Islet precursor cell (in vitro differentiated cells): Measurements from ENCODE around the gene IMMP2L.

Source experiments
- DNase-seq: peaks from one replicate; pipeline ENCODE4 v3.0.0-alpha.2; 2018

The IMMP2L gene

DNA sequence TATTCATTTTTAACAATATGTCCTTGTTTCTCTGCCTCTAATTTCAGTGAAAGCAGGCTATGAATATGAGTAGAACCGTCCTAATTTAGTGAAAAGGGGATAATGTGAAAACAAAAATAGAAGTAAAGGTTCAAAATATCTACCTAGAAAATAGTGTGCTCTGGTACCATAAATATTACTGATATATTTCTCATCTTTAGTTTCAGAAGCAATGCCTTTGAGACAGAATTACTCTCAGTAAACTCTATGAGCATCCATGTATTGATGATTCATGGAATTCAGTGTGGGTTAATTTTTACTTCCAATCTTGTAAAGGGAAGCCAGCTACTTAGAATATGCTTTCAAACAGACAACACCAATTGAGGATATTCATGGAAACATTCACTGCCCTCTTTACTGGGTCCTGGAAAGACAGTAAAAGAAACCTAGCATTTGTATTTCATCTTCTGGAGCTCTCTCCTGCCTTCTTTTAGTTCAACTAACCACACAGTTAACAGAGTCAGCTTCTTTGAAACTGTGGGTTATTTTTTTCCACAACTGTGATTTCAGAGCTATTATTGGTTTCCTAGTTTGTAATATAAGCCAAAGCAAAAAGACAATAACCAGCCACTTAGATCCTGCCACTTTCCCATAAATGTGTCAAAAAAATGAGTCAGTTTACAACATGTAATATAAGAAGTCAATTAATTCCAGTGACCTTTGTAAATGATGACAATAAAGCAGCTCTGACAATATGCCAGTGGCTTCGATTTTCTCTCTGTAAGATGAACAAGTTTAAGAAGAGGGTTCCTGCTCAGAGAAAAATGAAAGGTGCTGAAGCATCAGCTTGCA is 469.7 kb downstream of the IMMP2L start:
- no peak for DNase-seq

DNA sequence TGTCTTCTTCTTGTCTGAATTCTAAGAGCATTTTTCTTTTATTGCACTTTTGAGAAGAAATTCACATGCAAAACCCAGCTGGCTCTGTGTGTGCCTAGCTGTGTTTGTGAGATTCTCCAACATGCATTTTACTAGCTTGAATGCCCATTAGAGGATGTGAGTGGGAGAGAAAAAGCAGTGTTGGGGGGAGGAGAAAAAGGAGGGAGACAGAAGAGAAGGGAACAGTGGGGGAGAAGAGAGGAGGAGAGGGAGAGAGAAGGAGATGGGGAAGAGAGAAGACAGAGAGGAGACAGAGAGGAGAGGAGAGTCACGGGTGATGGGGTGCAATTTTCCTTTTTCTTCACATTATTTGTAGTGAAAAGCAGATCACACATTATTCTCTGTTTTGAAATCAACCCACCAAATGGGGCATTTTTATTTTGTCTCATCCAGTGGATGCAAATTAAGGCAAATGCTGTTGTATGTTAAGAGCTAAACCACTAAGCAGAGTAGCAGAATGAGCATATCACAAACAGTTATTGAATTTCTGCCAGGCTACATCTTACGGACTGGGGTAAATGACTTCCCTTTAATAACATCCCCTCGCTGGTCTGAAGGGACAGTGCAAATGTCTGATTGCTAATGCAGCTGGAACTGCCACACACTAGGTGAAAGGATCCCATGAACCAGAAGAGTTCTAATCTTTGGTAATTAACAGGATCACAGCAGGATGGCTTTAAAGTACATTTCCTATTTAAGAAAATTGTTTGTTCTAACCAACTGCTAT is 470.5 kb downstream of the IMMP2L start:
- no peak for DNase-seq

DNA sequence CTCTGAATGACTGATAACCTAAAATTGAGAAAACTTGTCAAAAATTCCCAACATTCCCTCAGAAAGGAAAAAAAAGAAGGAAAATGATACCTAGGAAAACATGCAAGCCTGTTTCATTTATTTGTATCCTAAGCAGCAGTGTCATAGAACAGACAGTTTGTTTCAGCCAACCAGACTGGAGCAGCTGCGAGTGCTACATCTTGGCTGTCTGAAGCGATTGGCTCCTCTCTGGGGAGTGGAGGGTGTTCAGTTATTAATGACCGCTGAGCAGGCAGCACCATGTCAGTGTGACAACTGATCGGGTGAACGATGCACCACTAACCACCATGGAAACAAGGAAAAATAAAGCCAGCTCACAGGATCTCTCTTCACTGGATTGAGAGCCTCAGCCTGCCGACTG is 471.4 kb downstream of the IMMP2L start, which contains the start of gene LRRN3:
LRRN3 (plus strand) TSS at position 282 of the 400 bp plus-strand sequence. CDS start 31,646 bp downstream, outside the sequence.
- peak; percentile 52 for DNase-seq

DNA sequence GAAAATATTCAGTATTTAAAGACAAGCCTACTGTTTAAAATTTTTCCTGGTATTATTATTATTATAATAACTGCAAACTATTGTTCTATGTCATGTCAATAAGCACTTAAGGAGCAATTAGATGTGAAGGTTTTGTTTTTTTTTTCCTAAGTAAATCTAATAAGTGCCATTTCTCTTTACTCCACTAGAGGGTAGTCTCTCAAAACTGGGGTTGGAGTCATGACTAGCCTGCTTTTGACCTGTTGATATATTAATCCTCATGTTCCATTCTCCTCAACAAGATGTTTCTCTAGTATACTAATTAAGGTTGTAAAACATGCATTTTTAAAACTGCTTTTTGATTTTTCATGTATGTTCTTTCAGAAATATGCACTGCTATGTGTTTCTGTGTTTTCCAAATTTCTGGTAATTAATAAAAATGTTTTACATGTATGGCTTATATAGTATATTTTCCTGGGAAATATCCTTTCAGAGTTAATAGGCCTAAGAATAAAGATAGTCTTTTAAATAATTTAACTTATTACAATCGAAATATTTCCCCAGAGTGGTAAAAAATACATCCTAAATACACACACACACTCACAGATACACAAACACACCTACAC is 472.4 kb downstream of the IMMP2L start:
- no peak for DNase-seq

DNA sequence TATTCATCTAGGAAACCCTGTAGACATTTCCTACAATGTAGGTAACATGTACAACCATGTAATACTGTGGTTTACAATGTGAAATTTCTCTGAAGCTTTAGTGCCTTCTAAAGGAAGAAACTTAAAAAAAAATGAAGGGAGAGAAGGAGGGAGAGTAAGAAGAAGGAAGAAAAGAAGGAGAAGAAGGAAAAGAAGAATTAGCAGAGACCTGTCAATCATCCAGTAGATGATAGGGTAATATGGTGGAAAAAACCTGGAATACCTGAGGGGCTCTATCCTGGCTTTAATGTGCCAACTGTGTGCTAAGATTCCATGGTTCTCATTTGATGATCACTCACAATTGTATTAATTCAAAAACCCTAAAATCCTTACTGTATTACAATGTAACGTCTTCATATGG is 474.0 kb downstream of the IMMP2L start:
- DNase-seq = no peak

DNA sequence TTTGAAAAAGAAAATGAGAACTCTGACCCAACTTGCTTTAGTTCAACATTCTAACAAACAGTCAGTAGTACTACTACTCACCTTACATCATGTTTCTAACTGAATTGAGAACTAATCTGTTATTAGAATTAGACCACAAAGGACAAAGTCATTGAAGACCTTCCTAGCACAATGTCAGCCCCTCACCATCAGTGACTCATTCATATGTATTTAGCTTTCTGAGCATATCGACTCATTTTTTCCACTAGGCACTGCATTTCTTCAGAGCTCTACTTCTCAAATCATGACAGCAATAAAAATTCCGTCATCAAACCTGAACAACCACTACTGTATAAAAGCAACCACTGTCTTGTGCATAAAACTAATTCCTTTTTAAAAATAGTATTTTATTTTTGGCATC is 475.8 kb downstream of the IMMP2L start:
- DNase-seq = no peak

DNA sequence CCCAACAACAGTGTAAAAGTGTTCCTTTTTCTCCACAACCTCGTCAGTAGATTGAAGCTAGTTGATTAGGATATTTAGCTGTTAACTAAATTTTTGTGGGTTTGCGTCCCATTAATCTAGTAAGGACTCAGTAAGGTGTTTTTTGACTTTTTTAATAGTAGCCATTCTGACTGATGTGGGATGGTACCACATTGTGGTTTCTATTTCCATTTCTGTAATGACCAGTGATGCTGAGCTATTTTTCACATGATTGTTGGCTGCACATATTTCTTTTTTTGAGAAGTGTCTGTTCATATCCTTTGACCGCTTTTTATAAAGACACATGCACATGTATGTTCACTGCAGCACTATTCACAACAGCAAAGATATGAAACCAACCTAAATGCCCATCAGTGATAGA is 476.9 kb downstream of the IMMP2L start:
- DNase-seq = no peak

DNA sequence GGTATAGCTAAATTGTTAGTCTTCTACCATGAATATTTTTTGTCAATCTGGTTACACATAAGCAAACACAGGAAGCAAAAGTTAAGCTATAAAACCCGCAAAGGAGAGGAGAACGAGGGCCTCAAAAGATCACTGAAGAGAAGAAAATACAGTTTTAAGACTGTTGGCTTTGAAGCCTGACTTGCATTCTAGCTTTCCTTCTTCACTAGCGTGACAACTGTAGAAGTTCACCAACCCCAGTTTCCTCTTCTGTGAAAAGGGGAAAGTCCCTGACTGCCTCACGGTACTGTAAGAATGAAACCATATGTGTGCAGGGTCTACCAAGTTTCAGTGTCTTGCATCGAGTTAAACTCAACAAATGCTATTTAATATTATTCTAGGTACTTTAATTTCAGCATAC is 478.9 kb downstream of the IMMP2L start:
- DNase-seq = no peak

DNA sequence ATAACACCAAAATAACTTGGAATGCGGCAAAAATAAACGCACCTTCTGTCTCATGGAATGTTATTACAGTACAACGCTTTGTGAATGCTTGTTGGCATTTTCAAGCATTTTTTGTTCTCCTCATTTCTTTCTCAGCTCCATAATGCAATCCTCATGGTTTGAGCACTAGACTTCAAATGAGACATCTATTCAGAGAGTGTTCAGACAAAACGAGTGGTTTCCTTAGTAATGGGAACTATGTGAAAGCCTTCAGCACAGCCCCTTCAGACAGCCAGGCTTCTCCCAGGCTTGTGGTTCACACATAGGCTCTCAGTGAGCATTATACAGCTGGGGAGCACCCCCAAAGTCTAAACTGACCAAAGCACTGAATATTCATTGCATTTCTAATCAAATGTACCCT is 479.9 kb downstream of the IMMP2L start:
- DNase-seq = no peak

DNA sequence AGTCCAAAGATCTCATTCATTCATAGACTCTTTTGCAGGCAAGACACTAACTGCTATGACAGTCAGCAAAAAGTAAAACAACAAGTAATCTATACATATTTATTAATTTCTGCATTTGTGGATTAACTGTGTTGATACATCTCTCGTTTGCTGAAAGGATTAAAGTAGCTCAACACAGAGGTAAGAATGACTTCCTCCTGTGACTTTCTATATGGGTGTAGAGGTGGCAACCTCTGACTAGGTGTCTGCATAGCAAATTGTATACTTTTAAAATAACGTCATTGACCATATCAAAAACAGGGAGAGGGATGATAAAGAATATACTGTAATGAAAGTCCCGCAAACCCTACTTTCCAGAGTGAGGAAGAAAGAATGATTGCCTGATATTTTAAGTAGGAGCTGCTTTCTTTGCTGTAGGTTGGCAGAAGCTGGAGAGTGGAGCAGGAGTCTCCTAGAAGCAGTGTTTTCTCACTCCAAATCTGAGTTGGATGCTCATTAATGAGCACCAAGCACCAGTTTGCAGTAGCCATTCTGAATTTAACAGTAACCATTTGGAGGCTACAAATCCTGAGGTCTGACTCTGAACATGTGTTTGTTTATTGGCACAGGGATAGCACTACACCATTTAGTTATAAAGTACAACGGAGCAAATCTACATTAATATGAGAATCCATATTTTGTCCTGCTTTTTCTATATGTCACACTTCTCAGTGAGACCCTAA is 480.6 kb downstream of the IMMP2L start:
- DNase-seq = no peak

DNA sequence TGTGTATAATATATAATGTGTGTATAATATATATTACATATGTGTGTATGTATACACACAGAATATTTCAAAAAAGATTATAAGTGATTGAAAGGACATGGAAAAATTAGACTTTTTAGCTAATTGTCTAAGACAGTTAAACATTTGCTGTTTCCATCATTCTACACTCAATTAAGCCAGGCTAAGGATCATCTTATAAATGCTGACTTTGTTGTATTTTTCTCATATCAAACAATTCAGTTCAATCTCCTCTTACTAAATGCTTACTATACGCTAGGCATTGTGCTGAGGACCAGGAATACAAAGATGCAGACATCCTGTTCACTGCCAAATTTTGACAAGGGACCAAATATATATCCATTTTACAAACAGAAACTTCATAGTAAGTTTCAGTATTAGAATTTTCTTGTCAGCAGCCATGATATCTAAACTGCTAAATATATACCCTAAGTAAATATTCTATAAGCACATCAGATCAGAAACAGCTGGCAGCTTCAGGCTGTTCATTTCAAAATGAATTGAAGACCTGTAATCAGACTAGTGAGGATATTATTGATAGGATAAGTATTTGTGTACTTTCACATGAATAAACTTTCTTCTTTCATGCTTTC is 481.7 kb downstream of the IMMP2L start:
- no peak for DNase-seq

DNA sequence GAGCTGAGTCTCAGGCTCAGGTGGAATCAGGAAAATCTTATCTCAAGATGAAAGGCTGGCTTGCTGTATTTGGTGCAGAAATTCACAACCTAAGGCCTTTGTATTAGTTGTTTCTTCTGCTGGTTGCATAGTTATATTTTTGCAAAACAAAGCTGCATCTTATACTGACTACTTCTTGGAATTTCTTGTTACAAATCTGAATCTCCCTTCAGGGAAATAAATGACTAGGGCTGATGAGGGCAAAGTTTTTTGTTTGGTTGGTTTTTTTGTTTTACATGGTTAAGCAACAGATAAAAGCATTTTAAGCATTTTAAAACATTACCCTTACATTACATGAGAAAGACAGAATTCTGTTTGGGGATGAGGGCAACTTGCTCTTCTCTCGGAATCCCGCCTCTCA is 485.3 kb downstream of the IMMP2L start:
- DNase-seq = no peak

DNA sequence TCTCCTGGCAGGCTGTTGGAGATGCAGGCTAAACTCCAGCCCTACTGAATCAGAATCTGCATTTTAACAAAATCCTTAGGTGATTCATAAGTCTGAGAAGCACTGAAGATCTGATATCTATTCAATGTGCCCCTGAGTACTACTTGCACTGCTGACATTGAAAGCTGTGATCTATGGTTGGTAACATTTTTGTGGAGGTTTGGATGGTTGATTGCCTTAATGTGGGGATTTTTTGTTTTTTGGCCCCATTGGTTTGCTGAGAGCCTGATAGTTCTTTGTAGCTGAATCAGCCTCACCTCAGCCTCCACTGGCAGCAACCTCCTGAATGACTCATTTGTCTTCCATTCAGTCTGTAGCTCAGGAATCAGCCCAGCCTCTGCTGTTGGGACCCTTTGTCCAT is 486.1 kb downstream of the IMMP2L start:
- DNase-seq = peak; percentile 68

DNA sequence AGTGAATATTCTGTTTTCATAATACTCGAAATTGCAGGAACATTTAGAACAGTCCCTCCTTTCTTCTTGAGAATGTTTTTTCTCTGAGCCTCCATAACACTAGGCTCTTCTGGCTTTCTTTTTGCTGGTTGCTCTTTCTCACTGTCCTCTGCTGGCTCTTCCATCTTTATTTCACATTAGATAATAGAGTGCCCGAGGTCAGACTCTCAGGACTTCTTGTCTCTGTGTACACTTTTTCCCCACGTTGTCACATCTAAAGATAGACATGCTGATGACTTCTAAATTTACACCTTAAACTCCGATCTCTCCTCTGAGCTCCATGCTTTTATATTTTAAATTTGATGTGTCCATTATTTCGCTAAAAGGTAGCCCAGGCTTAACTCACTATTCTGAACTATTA is 486.8 kb downstream of the IMMP2L start:
- no peak for DNase-seq

DNA sequence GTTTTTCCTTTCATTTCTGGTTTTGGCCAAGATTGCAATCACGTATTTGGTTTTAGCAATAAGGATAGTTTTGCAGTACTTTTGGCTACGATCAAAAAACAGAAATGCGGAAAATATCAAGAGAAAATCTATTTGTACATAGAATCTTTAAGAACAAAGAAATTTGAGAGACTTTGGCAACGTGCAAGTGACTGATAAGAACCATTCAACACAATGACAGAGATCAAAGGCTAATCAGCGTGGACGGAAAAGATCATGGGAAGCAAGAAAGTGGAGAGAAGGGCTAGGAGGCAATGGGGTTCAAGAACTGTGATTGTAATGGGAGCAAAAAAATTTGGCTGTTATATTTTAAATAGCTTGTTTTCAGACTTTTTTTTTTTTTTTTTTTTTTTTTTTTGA is 487.5 kb downstream of the IMMP2L start:
- no peak for DNase-seq

DNA sequence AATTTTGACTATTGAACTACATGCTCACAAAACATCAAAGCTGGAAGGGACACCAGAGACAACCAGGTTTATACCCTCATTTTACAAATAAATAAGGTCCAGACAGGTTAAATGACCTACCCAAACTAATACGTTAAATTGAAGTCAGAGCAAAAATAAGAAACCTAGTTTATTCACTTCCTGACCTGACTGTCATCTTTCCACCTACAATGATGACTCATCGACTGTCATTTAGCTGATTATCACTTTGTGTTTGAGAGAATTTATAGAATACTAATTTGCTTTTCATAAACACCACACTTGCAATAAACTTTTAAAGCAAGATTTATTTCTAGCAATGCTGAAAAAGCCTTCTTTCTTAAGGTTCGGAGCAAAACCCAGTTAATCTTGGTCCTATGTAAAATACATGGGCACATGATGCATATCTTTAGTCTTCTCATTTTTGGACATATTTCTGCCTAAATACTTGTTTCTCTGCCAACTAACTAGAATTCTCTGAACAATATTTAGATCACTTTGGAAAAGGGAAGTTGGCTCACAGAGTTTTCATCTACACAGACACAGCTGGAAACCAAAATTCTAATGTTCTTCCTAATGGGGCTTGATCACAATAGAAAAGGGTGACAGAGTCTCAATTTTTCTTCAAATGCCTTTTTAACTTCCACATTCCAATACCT is 488.1 kb downstream of the IMMP2L start:
- no peak for DNase-seq

DNA sequence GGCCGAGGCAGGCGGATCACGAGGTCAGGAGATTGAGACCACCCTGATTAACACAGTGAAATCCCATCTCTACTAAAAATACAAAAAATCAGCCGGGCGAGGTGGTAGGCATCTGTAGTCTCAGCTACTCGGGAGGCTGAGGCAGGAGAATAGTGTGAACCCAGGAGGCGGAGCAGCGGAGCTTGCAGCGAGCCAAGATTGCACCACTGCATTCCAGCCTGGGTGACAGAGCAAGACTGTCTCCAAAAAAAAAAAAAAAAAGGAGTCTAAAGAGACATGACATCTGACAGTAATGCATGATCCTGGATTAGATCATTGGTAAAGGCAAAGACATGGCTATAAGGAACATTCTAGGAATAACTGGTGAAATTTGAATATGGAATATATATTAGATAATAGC is 489.6 kb downstream of the IMMP2L start:
- peak; percentile 62 for DNase-seq

DNA sequence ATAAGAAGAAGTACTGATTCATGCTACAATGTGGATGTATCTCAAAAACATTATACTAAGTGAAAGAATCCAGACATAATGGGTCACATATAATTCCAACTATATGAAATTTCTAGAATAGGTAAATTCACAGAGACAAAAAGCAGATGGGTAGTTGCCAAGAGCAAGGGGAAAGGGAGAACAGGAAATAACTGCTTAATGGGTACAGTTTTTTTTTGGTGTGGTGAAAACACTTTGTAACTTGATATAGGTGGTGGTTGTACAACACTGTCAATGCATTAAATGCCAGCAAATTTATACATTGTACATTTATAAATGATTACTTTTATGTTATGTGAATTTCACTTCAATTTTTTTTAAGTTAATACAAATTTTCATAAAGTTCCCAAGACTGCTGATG is 490.7 kb downstream of the IMMP2L start:
- no peak for DNase-seq

DNA sequence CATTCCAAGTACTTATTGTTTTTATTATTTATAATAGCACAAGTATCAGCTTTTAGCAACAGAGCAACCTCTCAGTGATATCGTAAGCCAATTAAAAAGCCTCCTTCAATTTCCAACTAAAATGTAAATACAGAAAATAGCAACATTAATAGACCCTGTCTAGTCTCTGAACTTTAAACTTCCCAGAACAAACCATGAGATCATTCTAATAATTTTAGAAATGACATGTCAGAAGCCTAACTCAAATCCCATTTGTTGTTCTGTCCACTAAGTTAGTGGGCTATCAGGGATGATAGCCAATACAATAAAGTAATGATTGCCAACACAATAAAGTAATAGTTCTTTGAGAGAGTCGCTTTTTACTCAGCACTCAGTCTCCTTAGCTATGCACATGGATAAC is 493.7 kb downstream of the IMMP2L start:
- no peak for DNase-seq

DNA sequence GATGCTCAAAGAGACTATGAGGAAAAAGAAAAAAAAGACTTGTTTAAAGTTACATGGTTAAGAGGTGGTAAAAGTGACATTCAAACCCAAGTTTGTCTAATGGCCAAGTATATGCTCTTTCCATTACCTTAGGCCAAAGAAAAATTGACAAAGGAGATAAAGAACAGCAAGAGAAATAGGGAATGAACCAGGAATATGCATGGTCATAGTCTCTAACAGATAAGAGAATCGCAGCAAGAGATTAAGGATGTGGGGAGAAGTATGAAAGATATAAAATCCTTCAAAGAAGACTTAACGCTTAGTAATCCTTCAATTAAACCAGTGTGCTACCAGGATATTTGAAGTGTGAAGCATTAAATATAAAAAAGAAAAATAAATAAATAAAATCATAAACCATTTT is 494.6 kb downstream of the IMMP2L start:
- no peak for DNase-seq

DNA sequence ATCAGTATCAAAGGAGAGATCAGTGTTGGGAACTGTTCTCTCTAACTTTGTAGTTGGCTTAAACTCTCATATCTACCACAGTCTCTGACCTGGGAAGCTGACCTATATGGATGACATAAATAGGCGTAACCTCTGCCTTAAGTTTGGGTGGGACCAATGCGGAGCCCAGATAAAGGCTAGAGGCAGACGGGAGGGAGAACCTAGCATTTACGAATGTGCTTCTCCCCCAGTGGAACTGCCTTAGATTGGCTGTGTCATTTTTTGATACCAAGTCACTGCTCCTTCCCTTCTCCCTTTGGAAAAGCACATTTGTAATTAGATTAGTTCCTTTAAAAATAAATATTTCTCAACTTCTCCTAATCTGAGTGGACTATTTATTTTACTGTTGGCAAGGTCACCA is 495.0 kb downstream of the IMMP2L start:
- DNase-seq = no peak

DNA sequence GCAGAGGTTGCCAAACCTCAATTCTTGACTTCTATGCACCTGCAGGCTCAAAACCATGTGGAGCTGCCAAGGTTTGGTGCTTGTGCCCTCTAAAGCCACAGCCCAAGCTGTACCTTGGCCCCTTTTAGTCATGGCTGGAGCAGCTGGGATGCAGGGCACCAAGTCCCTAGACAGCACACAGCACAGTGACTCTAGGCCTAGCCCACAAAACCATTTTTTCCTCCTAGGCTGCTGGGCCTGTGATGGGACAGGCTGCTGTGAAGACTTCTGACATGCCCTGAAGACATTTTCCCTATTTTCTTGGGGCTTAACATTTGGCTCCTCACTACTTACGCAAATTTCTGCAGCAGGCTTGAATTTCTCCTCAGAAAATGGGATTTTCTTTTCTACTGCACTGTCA is 499.1 kb downstream of the IMMP2L start:
- no peak for DNase-seq
